CD14-positive monocyte (primary cell): Measurements from ENCODE around the gene ATXN2. TPM values are rescaled to one million over a fixed set of nuclear protein-coding genes. Genes with fewer than 3 reads are reported as not detected.
"Not testable (repeated sequence)": the region's sequence is repeated elsewhere in the genome, so short reads cannot be mapped to it uniquely, and the experiment has no call there.

Experiments used
- DNase-seq, 3 donors: peaks; one replicate each; pipeline ENCODE4 v3.0.0-alpha.2; 2011 to 2022
- H2AFZ ChIP-seq: 2 replicates; pipeline ENCODE4 v1.6.0; 2012; ENCODE audit warnings: mild to moderate bottlenecking, low read depth, low read length, inconsistent platforms; ENCODE audit not compliant: insufficient read depth, poor library complexity, severe bottlenecking
- H3K27ac ChIP-seq, 2 donors: 1 replicate in 1 of 2; 2 replicates in 1 of 2; pipeline ENCODE4 v1.5.1; 2012 to 2013; ENCODE audit warnings: low read length in 2 of 2, control low read depth in 1 of 2, inconsistent platforms in 1 of 2, low read depth in 1 of 2, mild to moderate bottlenecking in 1 of 2
- H3K27me3 ChIP-seq, 2 donors: one replicate each; pipeline versions ENCODE4 v1.6.0 to v1.6.1; 2011 to 2013; ENCODE audit warnings: low read length in 2 of 2; ENCODE audit not compliant: control insufficient read depth in 2 of 2, insufficient read depth in 2 of 2
- H3K36me3 ChIP-seq, 2 donors: replicated peaks in 1 of 2; 1 replicate in 1 of 2; 2 replicates in 1 of 2; pipeline versions ENCODE4 v1.5.1 to v1.6.1; 2012 to 2013; ENCODE audit warnings: low read length in 2 of 2, control low read depth in 1 of 2, inconsistent platforms in 1 of 2, mild to moderate bottlenecking in 1 of 2; ENCODE audit not compliant: insufficient read depth in 2 of 2, control insufficient read depth in 1 of 2
- H3K4me1 ChIP-seq, 2 donors: 1 replicate in 1 of 2; 2 replicates in 1 of 2; pipeline versions ENCODE4 v1.5.1 to v1.6.1; 2012 to 2013; ENCODE audit warnings: low read length in 2 of 2, control low read depth in 1 of 2, inconsistent platforms in 1 of 2, mild to moderate bottlenecking in 1 of 2, moderate library complexity in 1 of 2; ENCODE audit not compliant: insufficient read depth in 2 of 2, control insufficient read depth in 1 of 2
- H3K4me2 ChIP-seq: replicated peaks from 2 replicates; pipeline ENCODE3; 2012; ENCODE audit warnings: low read length, moderate library complexity, mild to moderate bottlenecking; ENCODE audit not compliant: poor library complexity, severe bottlenecking; ENCODE audit errors: extremely low read depth
- H3K4me3 ChIP-seq, 3 experiments: fragments of 200-600 bp in 1 of 3; sonication (generic) in 1 of 3; replicated peaks in 1 of 3; 1 replicate in 2 of 3; 2 replicates in 1 of 3; pipeline ENCODE4 v1.5.1; 2011 to 2013; ENCODE audit warnings: low read length in 3 of 3, mild to moderate bottlenecking in 3 of 3, control low read depth in 2 of 3, low read depth in 2 of 3, inconsistent platforms in 1 of 3, moderate library complexity in 1 of 3
- H3K79me2 ChIP-seq: 2 replicates; pipeline ENCODE4 v1.6.0; 2012; ENCODE audit warnings: mild to moderate bottlenecking, control low read depth, inconsistent platforms, low read length, moderate library complexity; ENCODE audit not compliant: insufficient read depth
- H3K9ac ChIP-seq: 2 replicates; pipeline ENCODE4 v1.6.0; 2017; ENCODE audit warnings: low read length, mild to moderate bottlenecking; ENCODE audit not compliant: insufficient read depth, poor library complexity, severe bottlenecking
- H3K9me3 ChIP-seq, 2 donors: replicated peaks in 1 of 2; 1 replicate in 1 of 2; 2 replicates in 1 of 2; pipeline versions ENCODE4 v1.5.1 to v1.6.1; 2012 to 2013; ENCODE audit warnings: low read length in 2 of 2, control low read depth in 1 of 2; ENCODE audit not compliant: control insufficient read depth in 1 of 2, insufficient read depth in 1 of 2
- H4K20me1 ChIP-seq: 2 replicates; pipeline ENCODE4 v1.6.0; 2012; ENCODE audit warnings: mild to moderate bottlenecking, low read length, control low read depth, moderate library complexity; ENCODE audit not compliant: insufficient read depth
- H3K27ac Mint-ChIP-seq, 7 donors: one replicate each; pipeline ENCODE4 v1.8.0; 2020; ENCODE audit warnings: mild to moderate bottlenecking in 7 of 7, mixed read lengths in 7 of 7, moderate library complexity in 6 of 7, inconsistent platforms in 2 of 7
- H3K27me3 Mint-ChIP-seq, 3 donors: one replicate each; pipeline ENCODE4 v1.8.0; 2021 to 2022; ENCODE audit warnings: low read depth in 3 of 3, mild to moderate bottlenecking in 3 of 3, mixed read lengths in 3 of 3, moderate library complexity in 3 of 3, inconsistent platforms in 1 of 3
- H3K36me3 Mint-ChIP-seq, 2 donors: one replicate each; pipeline ENCODE4 v1.8.0; 2020; ENCODE audit warnings: mixed read lengths in 2 of 2, inconsistent platforms in 1 of 2, mild to moderate bottlenecking in 1 of 2
- H3K4me1 Mint-ChIP-seq: one replicate; pipeline ENCODE4 v1.8.0; 2020; ENCODE audit warnings: mild to moderate bottlenecking, mixed read lengths
- H3K4me3 Mint-ChIP-seq, 2 donors: one replicate each; pipeline ENCODE4 v1.8.0; 2020; ENCODE audit warnings: mild to moderate bottlenecking in 2 of 2, mixed read lengths in 2 of 2, moderate library complexity in 1 of 2
- H3K9me3 Mint-ChIP-seq, 7 donors: one replicate each; pipeline ENCODE4 v1.8.0; 2020 to 2022; ENCODE audit warnings: mixed read lengths in 7 of 7, mild to moderate bottlenecking in 6 of 7, moderate library complexity in 6 of 7, inconsistent platforms in 2 of 7
- WGBS: methylation state at CpG from one replicate; pipeline ENCODE4 v1.1.5; 2013; ENCODE audit warnings: missing lambda C conversion rate; ENCODE audit not compliant: insufficient coverage; 5-methylcytosine and 5-hydroxymethylcytosine counted together
- intact Hi-C, 2 donors: fragments of 100-400 bp; cut with micrococcal nuclease; formaldehyde crosslinking; loops; one replicate each; pipeline versions ENCODE4 v1.15.0 to v1.15.1; 2023
- polyA plus RNA-seq, 3 donors: library from polyadenylated mRNA; depleted of rRNA in 1 of 3; unstranded in 2 of 3; stranded (reverse) in 1 of 3; fragments of 300-500 nt in 2 of 3; fragments of >200 nt in 1 of 3; fragmentation: Illumina TruSeq in 2 of 3; gene quantifications; 1 replicate in 2 of 3; 2 replicates in 1 of 3; pipeline ENCODE4 v1.2.3, GENCODE V29; 2012 to 2021
- TF ChIP-seq, protein P1 (sequence below): fragments of 200-600 bp; IDR thresholded peaks from one replicate; pipeline ENCODE4 v1.8.0; 2022; ENCODE audit warnings: antibody characterized with exemption, mild to moderate bottlenecking

Gene ATXN2
- polyA plus RNA-seq, 3 donors = 4.3 to 28.8 (median 11.9) TPM

DNA sequence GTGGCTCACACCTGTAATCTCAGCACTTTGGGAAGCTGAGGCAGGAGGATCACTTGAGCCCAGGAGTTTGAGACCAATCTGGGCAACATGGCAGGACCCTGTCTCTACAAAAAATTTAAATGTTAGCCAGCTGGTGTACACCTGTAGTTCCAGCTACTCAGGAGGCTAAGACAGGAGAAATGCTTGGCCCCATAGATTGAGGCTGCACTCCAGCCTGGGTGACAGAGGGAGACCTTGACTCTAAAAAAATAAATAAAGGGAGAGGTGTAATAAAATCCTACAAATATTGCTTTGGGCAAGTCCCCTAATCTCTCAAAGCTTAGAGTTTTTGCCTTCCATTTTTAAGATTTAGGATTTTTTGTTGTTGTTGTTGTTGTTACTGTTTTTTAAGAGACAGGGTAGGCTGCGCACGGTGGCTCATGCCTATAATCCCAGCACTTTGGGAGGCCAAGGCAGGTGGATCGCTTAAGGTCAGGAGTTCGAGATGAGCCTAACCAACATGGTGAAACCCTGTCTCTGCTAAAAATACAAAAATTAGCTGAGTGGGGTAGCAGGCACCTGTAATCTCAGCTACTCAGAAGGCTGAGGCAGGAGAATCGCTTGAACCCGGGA is 7.6 kb downstream of the ATXN2 start:
- Mint-ChIP-seq H3K36me3 (peaks cover 4 to 16% of the 10 kb centered on the region in 2 donors), H3K4me1 (peaks cover 14% of the 10 kb centered on the region)
- peaks cover 99% of the 10 kb centered on the region for H3K79me2 ChIP-seq
- H3K4me3 Mint-ChIP-seq, H3K4me2 ChIP-seq, H3K27ac Mint-ChIP-seq, H3K27me3 ChIP-seq, H3K9me3 Mint-ChIP-seq, H3K27me3 Mint-ChIP-seq, H3K9me3 ChIP-seq, H3K4me3 ChIP-seq, intact Hi-C loops, H3K27ac ChIP-seq, H3K4me1 ChIP-seq, DNase-seq, H3K9ac ChIP-seq, H2AFZ ChIP-seq, H3K36me3 ChIP-seq: not testable (repeated sequence)
- peaks cover 100% of the 10 kb centered on the region for H4K20me1 ChIP-seq
- no CpG with 5 or more reads among the region's 6 CpGs for WGBS

DNA sequence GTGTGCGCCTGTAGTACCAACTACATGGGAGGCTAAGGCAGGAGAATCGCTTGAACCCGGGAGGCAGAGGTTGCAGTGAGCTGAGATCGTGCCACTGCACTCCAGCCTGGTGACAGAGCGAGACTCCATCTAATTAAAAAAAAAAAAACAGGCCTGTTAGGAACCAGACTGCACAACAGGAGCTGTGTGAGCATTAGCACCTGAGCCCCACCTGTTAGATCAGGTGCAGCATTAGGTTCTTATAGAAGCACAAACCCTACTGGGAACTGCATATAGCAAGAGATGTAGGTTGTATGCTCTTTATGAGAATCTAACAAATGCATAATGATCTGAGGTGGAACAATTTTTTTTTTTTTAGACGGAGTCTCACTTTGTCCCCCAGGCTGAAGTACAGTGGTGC is 8.6 kb downstream of the ATXN2 start:
- H3K36me3 ChIP-seq = peaks cover 0 to 7% of the 10 kb centered on the region in 2 donors
- intact Hi-C loops = no loop called here
- DNase-seq = no peak
- Mint-ChIP-seq H3K9me3 (no peaks in the 10 kb centered on the region), H3K27ac (no peak overlapping the region), H3K4me3 (no peak overlapping the region), H3K4me1 (peaks cover 12% of the 10 kb centered on the region), H3K36me3 (peaks cover 2 to 12% of the 10 kb centered on the region in 2 donors), H3K27me3 (no peaks in the 10 kb centered on the region)
- 100% methylated on average over 2 of the region's 6 CpGs for WGBS
- peaks cover 100% of the 10 kb centered on the region for H4K20me1 ChIP-seq
- no peak overlapping the region for H3K27ac ChIP-seq
- TF ChIP-seq, protein P1, sequence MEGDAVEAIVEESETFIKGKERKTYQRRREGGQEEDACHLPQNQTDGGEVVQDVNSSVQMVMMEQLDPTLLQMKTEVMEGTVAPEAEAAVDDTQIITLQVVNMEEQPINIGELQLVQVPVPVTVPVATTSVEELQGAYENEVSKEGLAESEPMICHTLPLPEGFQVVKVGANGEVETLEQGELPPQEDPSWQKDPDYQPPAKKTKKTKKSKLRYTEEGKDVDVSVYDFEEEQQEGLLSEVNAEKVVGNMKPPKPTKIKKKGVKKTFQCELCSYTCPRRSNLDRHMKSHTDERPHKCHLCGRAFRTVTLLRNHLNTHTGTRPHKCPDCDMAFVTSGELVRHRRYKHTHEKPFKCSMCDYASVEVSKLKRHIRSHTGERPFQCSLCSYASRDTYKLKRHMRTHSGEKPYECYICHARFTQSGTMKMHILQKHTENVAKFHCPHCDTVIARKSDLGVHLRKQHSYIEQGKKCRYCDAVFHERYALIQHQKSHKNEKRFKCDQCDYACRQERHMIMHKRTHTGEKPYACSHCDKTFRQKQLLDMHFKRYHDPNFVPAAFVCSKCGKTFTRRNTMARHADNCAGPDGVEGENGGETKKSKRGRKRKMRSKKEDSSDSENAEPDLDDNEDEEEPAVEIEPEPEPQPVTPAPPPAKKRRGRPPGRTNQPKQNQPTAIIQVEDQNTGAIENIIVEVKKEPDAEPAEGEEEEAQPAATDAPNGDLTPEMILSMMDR = no peak
- H3K9ac ChIP-seq = no peak overlapping the region
- H3K4me2 ChIP-seq = no peak overlapping the region
- H3K9me3 ChIP-seq = no peaks in the 10 kb centered on the region
- no peak overlapping the region for H2AFZ ChIP-seq
- peaks cover 0 to 5% of the 10 kb centered on the region in 2 donors for H3K4me1 ChIP-seq
- H3K27me3 ChIP-seq = no peaks in the 10 kb centered on the region
- H3K4me3 ChIP-seq = no peak overlapping the region
- peaks cover 99% of the 10 kb centered on the region for H3K79me2 ChIP-seq
